DOHH2 (cell line): ENCODE results near the gene PRR30.

Experiments used
- H3F3A ChIP-seq: fragments of 200-600 bp; sonication (generic), shearing (Covaris generic); 2 replicates; pipeline ENCODE4 v1.6.0; 2016; ENCODE audit warnings: antibody characterized with exemption, mild to moderate bottlenecking; ENCODE audit not compliant: control insufficient read depth, insufficient read depth
- H3K27ac ChIP-seq: fragments of 200-600 bp; sonication (generic); 2 replicates; pipeline ENCODE4 v1.5.1; 2014; ENCODE audit warnings: low read depth, mild to moderate bottlenecking, low read length, moderate library complexity
- H3K27me3 ChIP-seq: fragments of 200-600 bp; sonication (generic); 2 replicates; pipeline ENCODE4 v1.6.1; 2014; ENCODE audit warnings: mild to moderate bottlenecking, low read length, mixed read lengths; ENCODE audit not compliant: control insufficient read depth
- H3K36me3 ChIP-seq: fragments of 200-600 bp; sonication (generic); 2 replicates; pipeline ENCODE4 v1.6.1; 2014; ENCODE audit warnings: mild to moderate bottlenecking, low read length, moderate library complexity, mixed read lengths; ENCODE audit not compliant: control insufficient read depth
- H3K4me1 ChIP-seq: fragments of 200-600 bp; sonication (generic); 2 replicates; pipeline ENCODE4 v1.6.1; 2014; ENCODE audit warnings: mild to moderate bottlenecking, low read length, mixed read lengths; ENCODE audit not compliant: control insufficient read depth
- H3K4me2 ChIP-seq: fragments of 200-600 bp; sonication (generic); 2 replicates; pipeline ENCODE4 v1.6.0; 2014; ENCODE audit warnings: mild to moderate bottlenecking, low read length, moderate library complexity
- H3K4me3 ChIP-seq: fragments of 200-600 bp; sonication (generic); 2 replicates; pipeline ENCODE4 v1.5.1; 2014; ENCODE audit warnings: mild to moderate bottlenecking, low read length, mixed read lengths
- H3K79me2 ChIP-seq: fragments of 200-600 bp; sonication (generic); 2 replicates; pipeline ENCODE4 v1.6.1; 2014; ENCODE audit warnings: mild to moderate bottlenecking, low read length, mixed read lengths; ENCODE audit not compliant: control insufficient read depth
- H3K9me2 ChIP-seq: fragments of 200-600 bp; sonication (generic); replicated peaks from 2 replicates; pipeline ENCODE4 v1.6.1; 2014; ENCODE audit warnings: mild to moderate bottlenecking, low read length, mixed read lengths; ENCODE audit not compliant: control insufficient read depth
- H3K9me3 ChIP-seq: fragments of 200-600 bp; sonication (generic); 2 replicates; pipeline ENCODE4 v1.6.1; 2014; ENCODE audit warnings: antibody characterized with exemption, low read length, mixed read lengths; ENCODE audit not compliant: control insufficient read depth, insufficient read depth
- H4K20me1 ChIP-seq: fragments of 200-600 bp; sonication (generic); 2 replicates; pipeline ENCODE4 v1.6.0; 2014; ENCODE audit warnings: low read depth, mild to moderate bottlenecking, antibody characterized with exemption, low read length, moderate library complexity; ENCODE audit not compliant: control insufficient read depth, insufficient read depth
- CTCF ChIP-seq: fragments of 200-600 bp; sonication (generic); IDR thresholded peaks from one replicate; pipeline ENCODE4 v1.5.1; 2014; ENCODE audit warnings: antibody characterized with exemption, mild to moderate bottlenecking, low read depth, low read length; ENCODE audit not compliant: poor library complexity, severe bottlenecking
- EZH2phosphoT487 ChIP-seq: fragments of 200-600 bp; sonication (generic); IDR thresholded peaks from 2 replicates; pipeline ENCODE4 v1.6.1; 2017; ENCODE audit warnings: borderline replicate concordance, mild to moderate bottlenecking, antibody characterized with exemption, low read length, moderate library complexity, mixed read lengths

The PRR30 gene

GRCh38 chr2:27108221-27108620, 31.0 kb downstream of the PRR30 start:
- Histone ChIP-seq H4K20me1 (no peaks in the 10 kb centered on the region), H3K9me3 (no peaks in the 10 kb centered on the region), H3K4me3 (no peak overlapping the region), H3K4me2 (no peak overlapping the region), H3K36me3 (no peaks in the 10 kb centered on the region), H3K79me2 (no peaks in the 10 kb centered on the region), H3K27me3 (no peaks in the 10 kb centered on the region), H3K9me2 (no peaks in the 10 kb centered on the region), H3F3A (no peaks in the 10 kb centered on the region), H3K4me1 (no peaks in the 10 kb centered on the region), H3K27ac (no peak overlapping the region)
- no peak for TF ChIP-seq CTCF
- no peak for TF ChIP-seq EZH2phosphoT487

- H3K4me1 ChIP-seq = no peaks in the 10 kb centered on the region
- H3K9me2 ChIP-seq = no peaks in the 10 kb centered on the region
- H3K79me2 ChIP-seq = no peaks in the 10 kb centered on the region
- no peaks in the 10 kb centered on the region for H3K27me3 ChIP-seq
- H3K36me3 ChIP-seq = no peaks in the 10 kb centered on the region
- H4K20me1 ChIP-seq = no peaks in the 10 kb centered on the region
- H3K4me3 ChIP-seq = no peak overlapping the region
- H3K9me3 ChIP-seq = no peaks in the 10 kb centered on the region
- no peak for TF ChIP-seq CTCF
- no peak for TF ChIP-seq EZH2phosphoT487
- H3K27ac ChIP-seq = no peak overlapping the region
- H3F3A ChIP-seq = no peaks in the 10 kb centered on the region
- no peak overlapping the region for H3K4me2 ChIP-seq
These were observed 33.2 kb downstream of the PRR30 start for GRCh38 chr2:27105981-27106380.

- Histone ChIP-seq H3K27ac (no peak overlapping the region), H3K4me2 (no peak overlapping the region), H3K4me1 (no peaks in the 10 kb centered on the region), H3F3A (no peaks in the 10 kb centered on the region), H3K79me2 (no peaks in the 10 kb centered on the region), H4K20me1 (no peaks in the 10 kb centered on the region), H3K9me3 (no peaks in the 10 kb centered on the region), H3K4me3 (no peak overlapping the region), H3K9me2 (no peaks in the 10 kb centered on the region), H3K27me3 (no peaks in the 10 kb centered on the region), H3K36me3 (no peaks in the 10 kb centered on the region)
- TF ChIP-seq CTCF (no peak), EZH2phosphoT487 (no peak)
These were observed 36.9 kb downstream of the PRR30 start for GRCh38 chr2:27102329-27102728.

- Histone ChIP-seq H3K79me2 (no peaks in the 10 kb centered on the region), H3K9me3 (no peaks in the 10 kb centered on the region), H3K4me3 (no peak overlapping the region), H3K27ac (no peak overlapping the region), H3K4me1 (peaks cover 11% of the 10 kb centered on the region), H3K36me3 (no peaks in the 10 kb centered on the region), H3K4me2 (no peak overlapping the region), H3F3A (no peaks in the 10 kb centered on the region), H4K20me1 (no peaks in the 10 kb centered on the region), H3K9me2 (no peaks in the 10 kb centered on the region), H3K27me3 (no peaks in the 10 kb centered on the region)
- TF ChIP-seq CTCF (no peak), EZH2phosphoT487 (no peak)
These were observed 39.2 kb downstream of the PRR30 start for GRCh38 chr2:27100036-27100435.
